Activated naive CD8-positive, alpha-beta T cell treated with anti-CD3 and anti-CD28 coated beads, Interleukin-2, amount 10 ng/mL, durations not matched to agents 7 days and 5 days (primary cell): ENCODE data around the gene LSM4. TPM values are rescaled to one million over a fixed set of nuclear protein-coding genes. Genes with fewer than 3 reads are reported as not detected.
"Not testable (repeated sequence)": the region's sequence is repeated elsewhere in the genome, so short reads cannot be mapped to it uniquely, and the experiment has no call there.

ENCODE experiments used
- ATAC-seq: fragments of 150-1000 bp; cut with Tn5 transposase; one replicate; pipeline ENCODE4 v1.10.0; 2021; ENCODE audit warnings: low read depth, moderate library complexity
- POLR2A ChIA-PET: fragments of 350-600 bp; sonication (Branson Sonifier 250); formaldehyde crosslinking; loops from one replicate; lab custom pipeline; 2021; ENCODE audit warnings: antibody characterized with exemption; lab: Charles Lee
- DNase-seq: peaks from one replicate; pipeline ENCODE4 v3.0.0; 2021
- H3K27ac Mint-ChIP-seq: one replicate; pipeline ENCODE4 v1.8.0; 2022; ENCODE audit warnings: mild to moderate bottlenecking, mixed read lengths
- H3K27me3 Mint-ChIP-seq: one replicate; pipeline ENCODE4 v1.8.0; 2022; ENCODE audit warnings: mild to moderate bottlenecking, moderate library complexity, mixed read lengths
- H3K36me3 Mint-ChIP-seq: one replicate; pipeline ENCODE4 v1.8.0; 2021; ENCODE audit warnings: mild to moderate bottlenecking, mixed read lengths
- H3K4me1 Mint-ChIP-seq: one replicate; pipeline ENCODE4 v1.8.0; 2021; ENCODE audit warnings: mixed read lengths
- H3K4me3 Mint-ChIP-seq: one replicate; pipeline ENCODE4 v1.8.0; 2022; ENCODE audit warnings: mild to moderate bottlenecking, moderate library complexity, mixed read lengths
- H3K9me3 Mint-ChIP-seq: one replicate; pipeline ENCODE4 v1.8.0; 2021; ENCODE audit warnings: mixed read lengths
- total RNA-seq, 2 experiments: library from RNA; stranded (reverse); gene quantifications; one replicate each; pipeline ENCODE4 v1.2.3, GENCODE V29; 2021

Gene LSM4
- total RNA-seq = 100 to 1,000 TPM; 151 to 157 TPM

GRCh38 chr19:18322759-18323460 is at the start of gene LSM4:
Gene LSM4 (minus strand): TSS chr19:18323076. CDS start chr19:18323020, 56 bp downstream.
- POLR2A ChIA-PET = interaction anchor here (0.6 to 17.4 kb wide), 13 partner anchors 13 to 463 kb away, joined by 3 to 1033 read pairs (median 12); partner anchors contain the start of genes IQCN, JUND, MPV17L2 and RAB3A
- Mint-ChIP-seq H3K9me3 (no peaks in the 10 kb centered on the region), H3K27me3 (no peaks in the 10 kb centered on the region), H3K4me1 (peaks cover 46% of the 10 kb centered on the region), H3K27ac (peak within 1 kb of the TSS; percentile 97), H3K36me3 (peaks cover 29% of the 10 kb centered on the region), H3K4me3 (peak within 1 kb of the TSS; percentile 94)
- ATAC-seq = peak; percentile 94
- peak; percentile 99 for DNase-seq

- DNase-seq = no peak
- H3K9me3 Mint-ChIP-seq = peaks cover 1% of the 10 kb centered on the region
- H3K27ac Mint-ChIP-seq = no peak overlapping the region
- peaks cover 18% of the 10 kb centered on the region for H3K4me1 Mint-ChIP-seq
- ATAC-seq = no peak
- POLR2A ChIA-PET = no interaction called here
- H3K36me3 Mint-ChIP-seq = peaks cover 26% of the 10 kb centered on the region
- H3K27me3 Mint-ChIP-seq = no peaks in the 10 kb centered on the region
- H3K4me3 Mint-ChIP-seq = no peak overlapping the region
Observed at GRCh38 chr19:18368504-18369222, 45.8 kb upstream of the LSM4 start.

DNA sequence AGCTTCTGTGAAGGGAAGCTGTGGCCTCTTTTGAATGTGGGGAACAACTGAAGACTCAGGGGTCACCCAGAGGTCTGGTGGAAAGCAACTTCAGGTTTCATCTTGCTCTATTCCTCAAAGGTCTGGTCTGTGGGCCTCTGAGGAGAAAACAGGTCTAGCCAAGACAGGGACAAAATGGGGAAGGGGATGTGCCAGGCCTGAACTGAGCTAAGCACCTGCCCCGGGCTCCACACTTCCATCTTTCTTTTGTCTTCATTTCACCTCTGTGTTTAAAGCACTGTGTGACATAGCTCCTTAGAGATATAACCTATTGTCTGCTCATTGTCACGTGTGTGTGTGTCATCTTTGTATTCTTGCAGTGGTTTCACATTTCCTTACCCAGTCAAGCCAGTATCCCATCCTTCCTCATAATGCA is 43.2 kb upstream of the LSM4 start:
- Mint-ChIP-seq H3K27ac (peak overlapping the region; percentile 21), H3K36me3 (peaks cover 35% of the 10 kb centered on the region), H3K4me1 (peaks cover 17% of the 10 kb centered on the region), H3K27me3 (no peaks in the 10 kb centered on the region), H3K4me3 (no peak overlapping the region), H3K9me3 (peaks cover 1% of the 10 kb centered on the region)
- ATAC-seq (no peak), DNase-seq (no peak)
- POLR2A ChIA-PET = interaction anchor here (0.5 to 1.6 kb wide), 2 partner anchors 85 to 1240 kb away, joined by 6 to 7 read pairs; partner anchors contain the start of gene JUND

DNA sequence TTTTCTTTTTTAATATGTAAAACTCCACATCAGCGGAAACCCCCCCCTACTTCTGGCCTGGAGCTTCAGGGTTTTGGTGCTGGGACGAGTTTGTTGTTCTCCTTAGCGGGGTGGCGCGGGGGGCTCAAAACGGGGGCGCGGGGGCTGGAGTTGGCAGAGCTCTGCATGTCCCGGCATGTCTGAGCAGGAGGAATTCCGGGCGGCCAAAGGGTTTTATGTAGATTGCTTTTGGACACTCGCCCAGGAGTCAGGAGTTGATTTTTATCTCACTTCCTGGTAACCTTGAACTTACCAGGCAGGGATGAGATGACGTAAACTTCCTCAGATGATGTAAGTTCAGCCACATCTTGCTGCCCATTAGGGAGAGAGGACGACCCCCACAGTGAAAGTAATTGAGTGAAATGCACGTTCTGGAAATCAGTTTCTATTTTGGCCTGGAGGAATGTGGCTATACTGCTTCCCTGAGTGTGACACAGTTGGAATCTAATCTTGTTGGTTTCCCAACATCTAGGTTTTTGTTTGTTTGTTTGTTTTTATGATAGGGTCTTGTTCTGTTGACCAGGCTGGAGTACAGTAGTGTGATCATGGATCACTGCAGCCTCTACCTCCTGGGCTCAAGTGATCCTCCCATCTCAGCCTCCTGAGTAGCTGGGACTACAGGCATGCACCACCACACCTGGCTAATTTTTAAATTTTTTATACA is 42.1 kb upstream of the LSM4 start:
- peak; percentile 45 for ATAC-seq
- Mint-ChIP-seq H3K4me3 (peak overlapping the region; percentile 16), H3K36me3 (peaks cover 36% of the 10 kb centered on the region), H3K4me1 (peaks cover 17% of the 10 kb centered on the region), H3K27ac (peak overlapping the region; percentile 73), H3K9me3 (peaks cover 1% of the 10 kb centered on the region), H3K27me3 (no peaks in the 10 kb centered on the region)
- POLR2A ChIA-PET = interaction anchor here (1.6 kb wide), 1 partner anchor 84 kb away, joined by 6 read pairs; the partner anchor contains the start of gene JUND
- no peak for DNase-seq

GRCh38 chr19:18364277-18364825 is 41.5 kb upstream of the LSM4 start:
- H3K4me3 Mint-ChIP-seq, DNase-seq, POLR2A ChIA-PET, H3K9me3 Mint-ChIP-seq, H3K27me3 Mint-ChIP-seq, ATAC-seq: not testable (repeated sequence)
- Mint-ChIP-seq H3K4me1 (peaks cover 17% of the 10 kb centered on the region), H3K27ac (peak overlapping the region; percentile 73), H3K36me3 (peaks cover 41% of the 10 kb centered on the region)

GRCh38 chr19:18363787-18364186 is 40.9 kb upstream of the LSM4 start:
- POLR2A ChIA-PET = no interaction called here

GRCh38 chr19:18362934-18363542 is 40.2 kb upstream of the LSM4 start:
- POLR2A ChIA-PET = no interaction called here
- Mint-ChIP-seq H3K27ac (no peak overlapping the region), H3K27me3 (no peaks in the 10 kb centered on the region), H3K4me1 (peaks cover 17% of the 10 kb centered on the region), H3K9me3 (peaks cover 1% of the 10 kb centered on the region), H3K4me3 (no peak overlapping the region), H3K36me3 (peaks cover 49% of the 10 kb centered on the region)
- ATAC-seq (no peak), DNase-seq (no peak)

More at GRCh38 chr19:18363787-18364186, 40.9 kb upstream of the LSM4 start:
- H3K36me3 Mint-ChIP-seq = peaks cover 44% of the 10 kb centered on the region
- peaks cover 17% of the 10 kb centered on the region for H3K4me1 Mint-ChIP-seq
- peaks cover 1% of the 10 kb centered on the region for H3K9me3 Mint-ChIP-seq
- no peak overlapping the region for H3K4me3 Mint-ChIP-seq
- ATAC-seq = no peak
- no peak overlapping the region for H3K27ac Mint-ChIP-seq
- H3K27me3 Mint-ChIP-seq = no peaks in the 10 kb centered on the region
- no peak for DNase-seq

GRCh38 chr19:18361646-18362045 is 38.8 kb upstream of the LSM4 start:
- no peak overlapping the region for H3K27ac Mint-ChIP-seq
- DNase-seq (no peak), ATAC-seq (no peak)
- POLR2A ChIA-PET = no interaction called here
- H3K36me3 Mint-ChIP-seq = peaks cover 50% of the 10 kb centered on the region
- H3K4me1 Mint-ChIP-seq = peaks cover 17% of the 10 kb centered on the region
- no peak overlapping the region for H3K4me3 Mint-ChIP-seq
- peaks cover 1% of the 10 kb centered on the region for H3K9me3 Mint-ChIP-seq
- no peaks in the 10 kb centered on the region for H3K27me3 Mint-ChIP-seq

DNA sequence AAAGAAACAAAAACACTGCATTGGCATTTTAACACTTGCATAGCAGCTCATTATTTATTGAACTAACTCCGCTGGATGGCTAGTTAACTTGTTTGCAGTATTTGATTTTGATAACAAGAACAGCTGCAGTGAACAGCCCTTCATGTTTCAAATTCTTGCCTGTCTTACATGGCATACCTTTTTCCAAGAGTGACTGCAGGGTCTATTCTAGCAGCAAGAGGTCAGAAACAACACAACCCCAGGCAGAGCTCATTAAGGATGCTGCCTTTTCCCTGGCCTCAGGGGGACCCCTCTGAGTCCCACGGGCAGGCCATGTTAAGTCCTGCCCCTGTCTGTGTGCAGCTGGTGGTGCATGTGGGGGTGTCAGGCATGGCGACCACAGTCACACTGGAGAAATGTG is 34.2 kb upstream of the LSM4 start:
- no peak overlapping the region for H3K4me3 Mint-ChIP-seq
- ATAC-seq (no peak), DNase-seq (no peak)
- no peaks in the 10 kb centered on the region for H3K9me3 Mint-ChIP-seq
- H3K27ac Mint-ChIP-seq = no peak overlapping the region
- no peaks in the 10 kb centered on the region for H3K27me3 Mint-ChIP-seq
- no peaks in the 10 kb centered on the region for H3K4me1 Mint-ChIP-seq
- POLR2A ChIA-PET = no interaction called here
- peaks cover 39% of the 10 kb centered on the region for H3K36me3 Mint-ChIP-seq

DNA sequence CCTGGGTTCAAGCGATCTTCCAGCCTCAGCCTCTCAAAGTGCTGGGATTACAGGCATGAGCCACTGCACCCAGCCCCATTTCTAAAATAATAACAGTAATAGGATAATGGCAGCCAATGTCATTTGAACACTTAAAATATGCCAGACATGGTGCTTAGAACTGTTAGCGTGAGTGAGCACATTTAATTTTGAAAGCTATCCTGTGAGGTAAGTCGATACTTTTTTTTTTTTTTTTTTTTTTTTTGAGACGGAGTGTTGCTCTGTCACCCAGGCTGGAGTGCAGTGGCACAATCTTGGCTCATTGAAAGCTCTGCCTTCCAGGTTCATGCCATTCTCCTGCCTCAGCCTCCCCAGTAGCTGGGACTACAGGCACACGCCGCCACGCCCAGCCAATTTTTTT is 31.9 kb upstream of the LSM4 start:
- not testable (repeated sequence) for H3K27me3 Mint-ChIP-seq, H3K4me3 Mint-ChIP-seq, ATAC-seq, DNase-seq, H3K27ac Mint-ChIP-seq, H3K4me1 Mint-ChIP-seq, H3K9me3 Mint-ChIP-seq
- POLR2A ChIA-PET = interaction anchor here (0.7 to 1.0 kb wide), 3 partner anchors 20 to 492 kb away, joined by 3 to 6 read pairs (median 5); partner anchors contain the start of gene JUND
- H3K36me3 Mint-ChIP-seq = peaks cover 37% of the 10 kb centered on the region

GRCh38 chr19:18353378-18354005 is 30.6 kb upstream of the LSM4 start:
- Mint-ChIP-seq H3K36me3 (peaks cover 31% of the 10 kb centered on the region), H3K4me1 (no peaks in the 10 kb centered on the region), H3K27ac (no peak overlapping the region), H3K27me3 (no peaks in the 10 kb centered on the region), H3K4me3 (no peak overlapping the region), H3K9me3 (no peaks in the 10 kb centered on the region)
- ATAC-seq = no peak
- DNase-seq = no peak
- POLR2A ChIA-PET = no interaction called here

DNA sequence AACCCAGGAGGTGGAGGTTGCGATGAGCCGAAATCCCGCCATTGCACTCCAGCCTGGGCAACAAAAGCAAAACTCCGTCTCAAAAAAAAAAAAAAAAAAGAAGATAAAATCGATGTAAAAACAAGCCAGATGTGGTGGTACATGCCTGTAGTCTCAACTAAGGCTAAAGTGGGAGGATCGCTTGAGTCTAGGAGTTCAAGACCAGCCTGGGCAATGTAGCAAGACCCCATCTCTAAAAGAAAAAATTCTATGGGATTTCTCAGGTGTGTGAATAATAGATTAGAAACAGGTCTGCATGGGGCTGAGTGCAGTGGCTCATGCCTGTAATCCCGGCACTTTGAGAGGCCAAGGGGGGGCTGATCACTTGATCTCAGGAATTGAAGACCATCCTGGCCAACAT is 28.7 kb upstream of the LSM4 start:
- peaks cover 23% of the 10 kb centered on the region for H3K36me3 Mint-ChIP-seq
- H3K4me1 Mint-ChIP-seq = peaks cover 3% of the 10 kb centered on the region
- H3K4me3 Mint-ChIP-seq = no peak overlapping the region
- H3K27ac Mint-ChIP-seq = no peak overlapping the region
- no peaks in the 10 kb centered on the region for H3K9me3 Mint-ChIP-seq
- ATAC-seq = no peak
- DNase-seq = no peak
- POLR2A ChIA-PET = no interaction called here
- H3K27me3 Mint-ChIP-seq = no peaks in the 10 kb centered on the region
